Lower leg skin (tissue), 4 donors: ENCODE data around the gene GLTP. TPM values are rescaled to one million over a fixed set of nuclear protein-coding genes. Genes with fewer than 3 reads are reported as not detected.
"Not testable (repeated sequence)": the region's sequence is repeated elsewhere in the genome, so short reads cannot be mapped to it uniquely, and the experiment has no call there.

Experiments
- DNase-seq, 2 donors: peaks; one replicate each; pipeline ENCODE4 v3.0.0-alpha.2; 2019; ENCODE audit warnings: low spot score in 2 of 2
- H3K4me3 ChIP-seq: fragments of 200-600 bp; sonication (generic); 2 replicates; pipeline ENCODE4 v1.5.1; 2017; ENCODE audit warnings: mild to moderate bottlenecking, low read depth; ENCODE audit not compliant: poor library complexity, severe bottlenecking
- POLR2A ChIP-seq, 2 donors: fragments of 450-650 bp; IDR thresholded peaks; one replicate each; pipeline ENCODE4 v1.6.1; 2016 to 2017; ENCODE audit warnings: antibody characterized with exemption in 2 of 2, mild to moderate bottlenecking in 1 of 2, moderate library complexity in 1 of 2
- whole genome bisulfite sequencing, 2 donors: methylation state at CpG; one replicate each; pipeline ENCODE4 v1.1.5; 2018; 5-methylcytosine and 5-hydroxymethylcytosine counted together
- intact Hi-C: fragments of 100-400 bp; cut with DNase I; formaldehyde crosslinking; loops from one replicate; pipeline ENCODE4 v1.15.0; 2023; ENCODE audit warnings: low total_unique reads
- total RNA-seq, 4 donors: library from RNA; depleted of rRNA; stranded (reverse); fragments of >200 nt; gene quantifications; one replicate each; pipeline ENCODE4 v1.1.0, GENCODE V29; 2016
- TF ChIP-seq, protein P1 (sequence below), 3 donors: fragments of 450-650 bp; IDR thresholded peaks; one replicate each; pipeline ENCODE4 v1.5.1; 2016; ENCODE audit warnings: antibody characterized with exemption in 3 of 3, mild to moderate bottlenecking in 3 of 3, moderate library complexity in 2 of 3

The GLTP gene
- total RNA-seq, 4 donors from 2014 or later: 536 to 775 (median 660) TPM

DNA sequence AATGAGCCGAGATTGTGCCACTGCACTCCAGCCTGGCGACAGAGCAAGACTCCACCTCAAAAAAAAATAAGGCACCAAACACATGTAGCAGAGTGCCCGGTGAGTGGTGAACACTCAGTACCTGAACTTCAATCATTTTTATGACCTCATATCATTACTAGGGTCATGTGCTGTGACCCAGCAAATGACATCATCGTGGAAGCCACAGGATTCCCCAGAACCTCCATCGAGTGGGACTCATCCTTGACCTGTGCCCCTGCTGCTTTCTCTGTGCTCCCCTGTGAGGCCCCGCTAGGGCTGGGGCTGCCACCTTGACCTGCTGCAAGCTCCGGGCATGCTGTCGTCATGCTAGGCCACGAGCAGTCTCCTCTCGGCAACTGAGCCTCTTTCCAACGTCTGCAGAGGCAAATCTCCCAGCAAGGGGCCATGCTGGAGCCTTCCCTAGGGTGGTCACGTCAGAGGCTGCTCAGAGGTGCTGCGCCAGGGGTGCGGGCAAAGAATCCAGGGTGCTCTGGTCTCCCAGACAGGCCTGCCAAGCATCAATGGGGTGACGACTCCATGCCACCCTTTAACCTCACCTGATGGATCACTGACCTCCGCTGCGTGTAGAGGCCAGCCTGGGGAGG is 18.5 kb downstream of the GLTP start:
- no peak overlapping the region for H3K4me3 ChIP-seq
- intact Hi-C loops: no loop called here
- WGBS, 2 donors: 79 to 82% methylated on average over 17 of the region's 17 CpGs
- DNase-seq: no peak
- TF ChIP-seq, protein P1, sequence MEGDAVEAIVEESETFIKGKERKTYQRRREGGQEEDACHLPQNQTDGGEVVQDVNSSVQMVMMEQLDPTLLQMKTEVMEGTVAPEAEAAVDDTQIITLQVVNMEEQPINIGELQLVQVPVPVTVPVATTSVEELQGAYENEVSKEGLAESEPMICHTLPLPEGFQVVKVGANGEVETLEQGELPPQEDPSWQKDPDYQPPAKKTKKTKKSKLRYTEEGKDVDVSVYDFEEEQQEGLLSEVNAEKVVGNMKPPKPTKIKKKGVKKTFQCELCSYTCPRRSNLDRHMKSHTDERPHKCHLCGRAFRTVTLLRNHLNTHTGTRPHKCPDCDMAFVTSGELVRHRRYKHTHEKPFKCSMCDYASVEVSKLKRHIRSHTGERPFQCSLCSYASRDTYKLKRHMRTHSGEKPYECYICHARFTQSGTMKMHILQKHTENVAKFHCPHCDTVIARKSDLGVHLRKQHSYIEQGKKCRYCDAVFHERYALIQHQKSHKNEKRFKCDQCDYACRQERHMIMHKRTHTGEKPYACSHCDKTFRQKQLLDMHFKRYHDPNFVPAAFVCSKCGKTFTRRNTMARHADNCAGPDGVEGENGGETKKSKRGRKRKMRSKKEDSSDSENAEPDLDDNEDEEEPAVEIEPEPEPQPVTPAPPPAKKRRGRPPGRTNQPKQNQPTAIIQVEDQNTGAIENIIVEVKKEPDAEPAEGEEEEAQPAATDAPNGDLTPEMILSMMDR (IDR thresholded peaks at IDR 0.05): no peak
- no peak for TF ChIP-seq POLR2A (IDR thresholded peaks at IDR 0.05)

DNA sequence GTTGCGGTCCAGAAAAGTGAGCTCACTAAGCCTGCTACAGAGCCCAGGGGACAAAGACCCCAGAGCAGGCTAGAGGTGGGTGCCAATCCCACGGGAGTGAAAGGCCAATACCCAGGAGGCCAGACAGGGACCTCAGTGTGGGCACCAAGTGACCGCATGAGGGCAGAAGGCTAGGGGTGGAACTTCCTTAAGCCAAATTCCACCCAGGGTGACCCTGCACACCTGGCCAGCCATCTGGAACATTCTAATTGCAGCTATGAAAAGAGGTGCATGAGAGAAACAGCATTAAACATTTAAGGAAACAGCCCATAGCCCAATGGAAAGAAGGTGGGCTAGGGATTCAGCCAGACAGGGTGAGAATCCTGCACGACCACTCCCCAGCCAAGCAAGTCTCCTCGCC is 19.4 kb downstream of the GLTP start:
- intact Hi-C loops: no loop called here
- DNase-seq: no peak
- TF ChIP-seq, protein P1 (IDR thresholded peaks at IDR 0.05): no peak
- TF ChIP-seq POLR2A (IDR thresholded peaks at IDR 0.05): no peak
- WGBS, 2 donors: 92 to 95% methylated on average over 5 of the region's 5 CpGs
- no peak overlapping the region for H3K4me3 ChIP-seq

DNA sequence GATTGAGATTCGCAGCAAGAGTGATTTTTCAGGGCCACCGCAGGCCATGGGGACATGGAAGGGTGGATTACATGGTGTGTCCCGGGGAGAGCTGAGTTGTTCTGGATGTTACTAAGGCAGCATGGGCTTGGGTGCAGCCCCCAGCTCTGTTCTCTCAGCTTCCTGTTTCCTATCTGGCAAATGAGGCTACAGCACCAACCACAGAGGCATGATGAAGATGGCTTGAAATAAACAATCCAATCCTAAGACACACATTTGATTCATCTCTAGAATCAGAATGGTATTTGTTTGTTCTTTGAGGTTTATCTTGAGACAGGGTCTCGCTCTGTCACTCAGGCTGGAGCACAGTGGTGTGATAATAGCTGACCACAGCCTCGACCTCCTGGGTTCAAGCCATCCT is 21.6 kb downstream of the GLTP start:
- no peak for TF ChIP-seq POLR2A (IDR thresholded peaks at IDR 0.05)
- TF ChIP-seq, protein P1 (IDR thresholded peaks at IDR 0.05): no peak
- 88 to 90% methylated on average over 5 of the region's 5 CpGs for WGBS, 2 donors
- H3K4me3 ChIP-seq: no peak overlapping the region
- DNase-seq: no peak
- intact Hi-C loops: loop anchor here (10.0 kb wide), 1 partner anchor 56 kb away; no protein-coding TSS in a partner anchor

DNA sequence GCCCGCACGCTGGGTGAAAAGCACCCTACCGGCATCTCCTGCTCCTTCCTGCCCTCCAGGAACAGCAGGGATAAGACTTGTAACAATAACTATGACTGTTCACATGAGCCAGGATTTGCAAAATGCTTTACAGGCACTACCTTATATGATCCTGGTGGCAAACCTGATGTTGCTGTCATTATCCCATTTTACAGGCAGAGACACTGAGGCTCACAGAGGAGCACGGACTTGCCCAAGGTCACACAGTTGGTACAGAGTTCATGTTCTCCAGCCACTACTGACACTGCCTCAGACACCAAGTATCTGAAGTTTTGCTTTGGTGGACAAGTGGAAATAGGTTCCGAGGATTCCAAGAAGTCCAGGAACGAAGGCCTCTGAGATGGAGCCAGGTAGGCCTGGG is 22.6 kb downstream of the GLTP start:
- TF ChIP-seq, protein P1 (IDR thresholded peaks at IDR 0.05): no peak
- no peak for TF ChIP-seq POLR2A (IDR thresholded peaks at IDR 0.05)
- 96 to 98% methylated on average over 6 of the region's 6 CpGs for WGBS, 2 donors
- DNase-seq: no peak
- intact Hi-C loops: loop anchor here (10.0 kb wide), 1 partner anchor 57 kb away; no protein-coding TSS in a partner anchor
- H3K4me3 ChIP-seq: no peak overlapping the region

DNA sequence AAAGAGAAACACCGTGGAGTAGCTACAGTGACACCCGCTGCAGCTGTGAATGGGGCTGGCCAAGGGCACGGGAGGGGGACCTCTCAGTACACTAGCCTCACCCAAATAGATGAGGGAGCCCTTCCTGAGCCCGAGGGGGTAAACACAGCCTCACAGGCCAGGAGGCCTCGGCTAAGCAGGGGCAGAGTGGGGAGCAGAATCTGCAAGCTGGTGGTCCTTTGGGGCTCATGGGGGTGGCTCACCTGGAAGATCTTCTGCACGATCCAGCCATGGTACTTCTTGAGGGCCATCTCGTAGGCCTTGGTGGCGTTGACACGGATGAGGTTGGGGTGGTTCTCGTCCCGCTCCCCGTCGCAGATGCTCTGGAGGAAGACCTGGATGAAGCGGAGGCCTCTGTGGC is 25.0 kb downstream of the GLTP start:
- intact Hi-C loops: loop anchor here (10.0 kb wide), 1 partner anchor 59 kb away; no protein-coding TSS in a partner anchor
- TF ChIP-seq, protein P1 (IDR thresholded peaks at IDR 0.05): no peak
- no peak for TF ChIP-seq POLR2A (IDR thresholded peaks at IDR 0.05)
- no peak overlapping the region for H3K4me3 ChIP-seq
- WGBS, 2 donors: 86 to 91% methylated on average over 14 of the region's 14 CpGs
- DNase-seq: no peak

DNA sequence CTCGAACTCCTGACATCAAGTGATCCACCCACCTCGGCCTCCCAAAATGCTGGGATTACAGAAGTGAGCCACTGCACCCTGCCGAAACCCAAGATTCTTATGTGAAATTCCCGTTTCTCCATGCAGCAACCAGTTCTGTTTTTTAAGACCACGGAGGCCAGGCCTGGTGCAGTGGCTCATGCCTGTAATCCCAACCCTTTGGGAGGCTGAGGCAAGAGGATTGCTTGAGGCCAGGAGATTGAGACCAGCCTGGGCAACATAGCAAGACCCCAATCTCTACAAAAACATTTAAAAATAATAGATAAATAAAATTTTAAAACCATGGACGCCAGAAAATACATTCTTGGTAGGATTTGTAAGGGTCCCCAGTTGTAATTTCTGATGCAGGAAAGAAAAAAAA is 29.8 kb downstream of the GLTP start:
- 89 to 90% methylated on average over 6 of the region's 6 CpGs for WGBS, 2 donors
- intact Hi-C loops: loop anchor here (10.0 kb wide), 1 partner anchor 64 kb away; no protein-coding TSS in a partner anchor
- not testable (repeated sequence) for DNase-seq, H3K4me3 ChIP-seq
